WTC11 (cell line): ENCODE data around the gene DEDD2. TPM values are rescaled to one million over a fixed set of nuclear protein-coding genes. Genes with fewer than 3 reads are reported as not detected.

ENCODE experiments used
- ATAC-seq: fragments of 200-7000 bp; cut with Tn5 transposase; 2 replicates; pipeline ENCODE4 v1.10.0; 2021; ENCODE audit warnings: mild to moderate bottlenecking, moderate library complexity
- CTCF ChIA-PET: fragments of 300-600 bp; sonication (Branson Sonifier 250); formaldehyde crosslinking; loops from one replicate; lab custom pipeline; 2021; ENCODE audit warnings: antibody characterized with exemption; lab: Charles Lee
- POLR2A ChIA-PET: fragments of 350-600 bp; sonication (Branson Sonifier 250); formaldehyde crosslinking; loops from one replicate; lab custom pipeline; 2021; ENCODE audit warnings: antibody characterized with exemption; lab: Charles Lee
- DNase-seq: peaks from one replicate; pipeline ENCODE4 v3.0.0; 2021; ENCODE audit warnings: low spot score
- H3K27ac Mint-ChIP-seq: 2 replicates; pipeline ENCODE4 v1.8.0; 2021; ENCODE audit warnings: mixed read lengths
- H3K27me3 Mint-ChIP-seq: 2 replicates; pipeline ENCODE4 v1.8.0; 2021; ENCODE audit warnings: low read depth, mild to moderate bottlenecking, moderate library complexity, mixed read lengths
- H3K36me3 Mint-ChIP-seq: 2 replicates; pipeline ENCODE4 v1.8.0; 2021; ENCODE audit warnings: mixed read lengths
- H3K4me1 Mint-ChIP-seq: 2 replicates; pipeline ENCODE4 v1.8.0; 2022; ENCODE audit warnings: mixed read lengths
- H3K4me3 Mint-ChIP-seq: 2 replicates; pipeline ENCODE4 v1.8.0; 2021; ENCODE audit warnings: mild to moderate bottlenecking, moderate library complexity, mixed read lengths
- H3K9me3 Mint-ChIP-seq: 2 replicates; pipeline ENCODE4 v1.8.0; 2021; ENCODE audit warnings: mixed read lengths
- ETV6 ChIP-seq: sonication (generic); formaldehyde crosslinking; IDR thresholded peaks from 2 replicates; pipeline ENCODE4 v1.8.1; 2022; ENCODE audit warnings: mild to moderate bottlenecking, missing genetic modification reagents
- FOXJ3 ChIP-seq: sonication (generic); formaldehyde crosslinking; IDR thresholded peaks from 2 replicates; pipeline ENCODE4 v1.9.0; 2021; ENCODE audit warnings: missing genetic modification reagents, mild to moderate bottlenecking, borderline replicate concordance
- GTF2I ChIP-seq: fragments of 250-450 bp; sonication (Bioruptor Pico); conservative IDR thresholded peaks from 2 replicates; pipeline ENCODE4 v1.4.0; 2021; ENCODE audit warnings: mild to moderate bottlenecking
- IRF2 ChIP-seq: sonication (generic); formaldehyde crosslinking; IDR thresholded peaks from 2 replicates; pipeline ENCODE4 v1.8.0; 2022; ENCODE audit warnings: low read depth, missing genetic modification reagents, borderline replicate concordance
- RELA ChIP-seq: sonication (generic); formaldehyde crosslinking; IDR thresholded peaks from 2 replicates; pipeline ENCODE4 v1.8.1; 2022; ENCODE audit warnings: missing genetic modification reagents, mild to moderate bottlenecking, borderline replicate concordance
- TP53 ChIP-seq: sonication (generic); formaldehyde crosslinking; IDR thresholded peaks from 2 replicates; pipeline ENCODE4 v1.8.1; 2023; ENCODE audit warnings: mild to moderate bottlenecking, missing genetic modification reagents
- total RNA-seq: library from RNA; stranded (reverse); gene quantifications from 3 replicates; pipeline ENCODE4 v1.2.3, GENCODE V29; 2021
- TF ChIP-seq, protein P1 (sequence below): sonication (generic); formaldehyde crosslinking; IDR thresholded peaks from 2 replicates; pipeline ENCODE4 v1.8.0; 2023; ENCODE audit warnings: missing genetic modification reagents, mild to moderate bottlenecking, borderline replicate concordance
- TF ChIP-seq, protein P2 (sequence below): fragments of 250-450 bp; sonication (Bioruptor Pico); IDR thresholded peaks from 2 replicates; pipeline ENCODE4 v1.9.0; 2021; ENCODE audit warnings: mild to moderate bottlenecking, borderline replicate concordance
- TF ChIP-seq, protein P3 (sequence below): sonication (generic); formaldehyde crosslinking; IDR thresholded peaks from 2 replicates; pipeline ENCODE4 v1.8.0; 2023; ENCODE audit warnings: mild to moderate bottlenecking, missing genetic modification reagents
- TF ChIP-seq, protein P4 (sequence below): sonication (generic); formaldehyde crosslinking; IDR thresholded peaks from 2 replicates; pipeline ENCODE4 v1.8.0; 2022; ENCODE audit warnings: mild to moderate bottlenecking, missing genetic modification reagents
- TF ChIP-seq, protein P5 (sequence below): sonication (generic); formaldehyde crosslinking; IDR thresholded peaks from 2 replicates; pipeline ENCODE4 v1.8.0; 2022; ENCODE audit warnings: mild to moderate bottlenecking, missing genetic modification reagents
- TF ChIP-seq, protein P6 (sequence below): fragments of 250-450 bp; sonication (Bioruptor Pico); conservative IDR thresholded peaks from 2 replicates; pipeline ENCODE4 v1.9.0; 2021; ENCODE audit warnings: mild to moderate bottlenecking

DEDD2 gene
- total RNA-seq, 1 experiment from 2014 or later: 37.7 TPM

DNA sequence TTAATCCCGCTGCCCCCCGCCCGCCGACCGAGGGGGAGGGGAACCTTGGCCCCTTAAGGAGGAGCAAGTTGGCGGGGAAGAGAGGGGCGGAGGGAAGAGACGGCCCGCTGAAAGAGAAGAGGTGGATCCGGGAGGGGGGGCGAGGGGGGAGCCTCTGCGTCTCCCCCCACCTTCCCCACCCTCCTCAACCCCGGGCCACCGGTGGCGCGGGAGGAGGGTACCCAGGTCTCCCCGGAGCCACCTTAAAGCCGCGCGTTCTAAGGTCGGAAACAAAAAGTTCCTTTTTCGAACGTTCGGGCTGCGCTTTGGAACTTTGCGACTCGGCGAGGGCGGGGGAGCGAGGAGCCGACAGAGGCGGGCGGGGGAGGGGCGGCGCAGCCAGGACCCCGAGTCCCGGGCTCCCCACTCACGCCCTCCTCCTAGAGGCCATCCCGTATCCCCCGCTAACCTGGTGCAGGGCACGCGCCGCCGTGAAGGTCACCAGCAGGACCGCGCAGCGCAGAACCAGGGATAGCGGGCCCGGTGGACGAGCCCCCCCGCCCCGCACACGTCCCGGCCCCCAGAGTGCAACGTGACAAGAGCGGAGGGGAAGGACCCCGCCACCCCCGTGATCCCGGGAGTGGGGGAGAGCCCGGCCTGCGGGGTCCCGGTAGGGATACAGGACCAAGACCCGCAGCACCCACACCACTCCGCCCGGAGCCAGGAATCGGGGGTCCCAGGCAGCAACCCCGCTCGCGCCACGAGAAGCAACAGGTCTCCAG, 36.8 kb upstream of the DEDD2 start (continued):
- TF ChIP-seq, protein P1, sequence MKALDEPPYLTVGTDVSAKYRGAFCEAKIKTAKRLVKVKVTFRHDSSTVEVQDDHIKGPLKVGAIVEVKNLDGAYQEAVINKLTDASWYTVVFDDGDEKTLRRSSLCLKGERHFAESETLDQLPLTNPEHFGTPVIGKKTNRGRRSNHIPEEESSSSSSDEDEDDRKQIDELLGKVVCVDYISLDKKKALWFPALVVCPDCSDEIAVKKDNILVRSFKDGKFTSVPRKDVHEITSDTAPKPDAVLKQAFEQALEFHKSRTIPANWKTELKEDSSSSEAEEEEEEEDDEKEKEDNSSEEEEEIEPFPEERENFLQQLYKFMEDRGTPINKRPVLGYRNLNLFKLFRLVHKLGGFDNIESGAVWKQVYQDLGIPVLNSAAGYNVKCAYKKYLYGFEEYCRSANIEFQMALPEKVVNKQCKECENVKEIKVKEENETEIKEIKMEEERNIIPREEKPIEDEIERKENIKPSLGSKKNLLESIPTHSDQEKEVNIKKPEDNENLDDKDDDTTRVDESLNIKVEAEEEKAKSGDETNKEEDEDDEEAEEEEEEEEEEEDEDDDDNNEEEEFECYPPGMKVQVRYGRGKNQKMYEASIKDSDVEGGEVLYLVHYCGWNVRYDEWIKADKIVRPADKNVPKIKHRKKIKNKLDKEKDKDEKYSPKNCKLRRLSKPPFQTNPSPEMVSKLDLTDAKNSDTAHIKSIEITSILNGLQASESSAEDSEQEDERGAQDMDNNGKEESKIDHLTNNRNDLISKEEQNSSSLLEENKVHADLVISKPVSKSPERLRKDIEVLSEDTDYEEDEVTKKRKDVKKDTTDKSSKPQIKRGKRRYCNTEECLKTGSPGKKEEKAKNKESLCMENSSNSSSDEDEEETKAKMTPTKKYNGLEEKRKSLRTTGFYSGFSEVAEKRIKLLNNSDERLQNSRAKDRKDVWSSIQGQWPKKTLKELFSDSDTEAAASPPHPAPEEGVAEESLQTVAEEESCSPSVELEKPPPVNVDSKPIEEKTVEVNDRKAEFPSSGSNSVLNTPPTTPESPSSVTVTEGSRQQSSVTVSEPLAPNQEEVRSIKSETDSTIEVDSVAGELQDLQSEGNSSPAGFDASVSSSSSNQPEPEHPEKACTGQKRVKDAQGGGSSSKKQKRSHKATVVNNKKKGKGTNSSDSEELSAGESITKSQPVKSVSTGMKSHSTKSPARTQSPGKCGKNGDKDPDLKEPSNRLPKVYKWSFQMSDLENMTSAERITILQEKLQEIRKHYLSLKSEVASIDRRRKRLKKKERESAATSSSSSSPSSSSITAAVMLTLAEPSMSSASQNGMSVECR (CRISPR knock-in tag): 0 out of 2 replicates have a peak, but pooled peaks have one; percentile 35
- TF ChIP-seq, protein P2, sequence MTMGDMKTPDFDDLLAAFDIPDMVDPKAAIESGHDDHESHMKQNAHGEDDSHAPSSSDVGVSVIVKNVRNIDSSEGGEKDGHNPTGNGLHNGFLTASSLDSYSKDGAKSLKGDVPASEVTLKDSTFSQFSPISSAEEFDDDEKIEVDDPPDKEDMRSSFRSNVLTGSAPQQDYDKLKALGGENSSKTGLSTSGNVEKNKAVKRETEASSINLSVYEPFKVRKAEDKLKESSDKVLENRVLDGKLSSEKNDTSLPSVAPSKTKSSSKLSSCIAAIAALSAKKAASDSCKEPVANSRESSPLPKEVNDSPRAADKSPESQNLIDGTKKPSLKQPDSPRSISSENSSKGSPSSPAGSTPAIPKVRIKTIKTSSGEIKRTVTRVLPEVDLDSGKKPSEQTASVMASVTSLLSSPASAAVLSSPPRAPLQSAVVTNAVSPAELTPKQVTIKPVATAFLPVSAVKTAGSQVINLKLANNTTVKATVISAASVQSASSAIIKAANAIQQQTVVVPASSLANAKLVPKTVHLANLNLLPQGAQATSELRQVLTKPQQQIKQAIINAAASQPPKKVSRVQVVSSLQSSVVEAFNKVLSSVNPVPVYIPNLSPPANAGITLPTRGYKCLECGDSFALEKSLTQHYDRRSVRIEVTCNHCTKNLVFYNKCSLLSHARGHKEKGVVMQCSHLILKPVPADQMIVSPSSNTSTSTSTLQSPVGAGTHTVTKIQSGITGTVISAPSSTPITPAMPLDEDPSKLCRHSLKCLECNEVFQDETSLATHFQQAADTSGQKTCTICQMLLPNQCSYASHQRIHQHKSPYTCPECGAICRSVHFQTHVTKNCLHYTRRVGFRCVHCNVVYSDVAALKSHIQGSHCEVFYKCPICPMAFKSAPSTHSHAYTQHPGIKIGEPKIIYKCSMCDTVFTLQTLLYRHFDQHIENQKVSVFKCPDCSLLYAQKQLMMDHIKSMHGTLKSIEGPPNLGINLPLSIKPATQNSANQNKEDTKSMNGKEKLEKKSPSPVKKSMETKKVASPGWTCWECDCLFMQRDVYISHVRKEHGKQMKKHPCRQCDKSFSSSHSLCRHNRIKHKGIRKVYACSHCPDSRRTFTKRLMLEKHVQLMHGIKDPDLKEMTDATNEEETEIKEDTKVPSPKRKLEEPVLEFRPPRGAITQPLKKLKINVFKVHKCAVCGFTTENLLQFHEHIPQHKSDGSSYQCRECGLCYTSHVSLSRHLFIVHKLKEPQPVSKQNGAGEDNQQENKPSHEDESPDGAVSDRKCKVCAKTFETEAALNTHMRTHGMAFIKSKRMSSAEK: no peak
- TF ChIP-seq IRF2 (CRISPR knock-in tag) (no peak), RELA (peak; percentile 39; the same call in 1 of the 2 replicates)
- TF ChIP-seq, protein P3, sequence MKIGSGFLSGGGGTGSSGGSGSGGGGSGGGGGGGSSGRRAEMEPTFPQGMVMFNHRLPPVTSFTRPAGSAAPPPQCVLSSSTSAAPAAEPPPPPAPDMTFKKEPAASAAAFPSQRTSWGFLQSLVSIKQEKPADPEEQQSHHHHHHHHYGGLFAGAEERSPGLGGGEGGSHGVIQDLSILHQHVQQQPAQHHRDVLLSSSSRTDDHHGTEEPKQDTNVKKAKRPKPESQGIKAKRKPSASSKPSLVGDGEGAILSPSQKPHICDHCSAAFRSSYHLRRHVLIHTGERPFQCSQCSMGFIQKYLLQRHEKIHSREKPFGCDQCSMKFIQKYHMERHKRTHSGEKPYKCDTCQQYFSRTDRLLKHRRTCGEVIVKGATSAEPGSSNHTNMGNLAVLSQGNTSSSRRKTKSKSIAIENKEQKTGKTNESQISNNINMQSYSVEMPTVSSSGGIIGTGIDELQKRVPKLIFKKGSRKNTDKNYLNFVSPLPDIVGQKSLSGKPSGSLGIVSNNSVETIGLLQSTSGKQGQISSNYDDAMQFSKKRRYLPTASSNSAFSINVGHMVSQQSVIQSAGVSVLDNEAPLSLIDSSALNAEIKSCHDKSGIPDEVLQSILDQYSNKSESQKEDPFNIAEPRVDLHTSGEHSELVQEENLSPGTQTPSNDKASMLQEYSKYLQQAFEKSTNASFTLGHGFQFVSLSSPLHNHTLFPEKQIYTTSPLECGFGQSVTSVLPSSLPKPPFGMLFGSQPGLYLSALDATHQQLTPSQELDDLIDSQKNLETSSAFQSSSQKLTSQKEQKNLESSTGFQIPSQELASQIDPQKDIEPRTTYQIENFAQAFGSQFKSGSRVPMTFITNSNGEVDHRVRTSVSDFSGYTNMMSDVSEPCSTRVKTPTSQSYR (CRISPR knock-in tag): 0 out of 2 replicates have a peak, but pooled peaks have one; percentile 34
- TF ChIP-seq, all 79 proteins: peak for 9

DNA sequence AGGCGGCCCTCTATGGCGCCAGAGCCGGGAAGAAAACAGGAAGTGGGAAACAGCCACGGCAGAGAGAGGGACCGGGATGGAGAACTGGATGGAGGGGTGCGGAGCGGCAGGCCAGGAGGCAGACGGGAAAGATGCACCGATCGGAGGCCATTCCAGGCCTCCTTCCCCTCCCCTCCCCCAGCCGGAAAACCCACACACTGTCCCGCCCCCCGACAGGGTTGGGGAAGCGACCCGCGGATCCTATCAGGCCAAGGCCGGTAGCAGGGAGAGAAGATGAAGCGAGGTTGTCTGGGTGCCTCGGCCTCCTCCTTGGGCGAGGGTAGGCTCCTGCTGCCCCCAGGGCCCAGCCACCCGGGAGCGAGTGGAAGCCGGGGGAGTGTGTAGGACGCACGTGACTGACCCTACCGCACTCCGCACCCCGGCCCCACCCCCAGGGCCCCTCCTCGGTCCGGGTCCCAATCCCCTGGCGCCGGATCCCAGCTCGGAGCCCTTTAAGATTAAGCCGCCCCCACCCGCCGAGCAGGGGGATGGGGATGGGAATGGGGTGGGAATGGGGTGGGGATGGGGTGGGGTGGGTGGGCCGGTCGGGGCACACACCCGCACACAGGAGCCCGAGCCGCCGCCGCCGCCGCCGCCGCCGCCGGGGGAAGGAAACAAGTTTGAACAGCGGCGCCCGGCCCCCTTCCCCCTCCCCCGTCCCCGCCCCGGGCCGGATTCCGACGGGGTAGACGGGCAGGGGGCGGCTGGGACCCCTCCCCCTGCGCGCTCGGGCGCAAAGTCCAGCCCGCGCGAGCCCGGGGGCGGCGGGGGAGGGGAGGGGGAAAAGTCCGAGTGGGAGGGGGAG, 36.0 kb upstream of the DEDD2 start:
- CTCF ChIA-PET: interaction anchor here (1.0 to 1.4 kb wide), 3 partner anchors 9 to 26 kb away, joined by 3 to 4 read pairs (median 3); no protein-coding TSS in a partner anchor
- POLR2A ChIA-PET: no interaction called here
- DNase-seq (peak; percentile 77), ATAC-seq (peak; percentile 11)
- H3K9me3 Mint-ChIP-seq: no peaks in the 10 kb centered on the region
- peak overlapping the region; percentile 90 for H3K4me3 Mint-ChIP-seq
- peaks cover 20% of the 10 kb centered on the region for H3K27me3 Mint-ChIP-seq
- H3K4me1 Mint-ChIP-seq: peaks cover 32% of the 10 kb centered on the region
- H3K27ac Mint-ChIP-seq: peak overlapping the region; percentile 99
- no peaks in the 10 kb centered on the region for H3K36me3 Mint-ChIP-seq
- TF ChIP-seq FOXJ3: no peak
- TF ChIP-seq GTF2I (CRISPR knock-in tag): no peak
- TF ChIP-seq, protein P4, sequence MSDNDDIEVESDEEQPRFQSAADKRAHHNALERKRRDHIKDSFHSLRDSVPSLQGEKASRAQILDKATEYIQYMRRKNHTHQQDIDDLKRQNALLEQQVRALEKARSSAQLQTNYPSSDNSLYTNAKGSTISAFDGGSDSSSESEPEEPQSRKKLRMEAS (CRISPR knock-in tag): 0 out of 2 replicates have a peak, but pooled peaks have one; percentile 1
- 0 out of 2 replicates have a peak, but pooled peaks have one; percentile 26 for TF ChIP-seq ETV6 (CRISPR knock-in tag)
- TF ChIP-seq TP53 (CRISPR knock-in tag): 0 out of 2 replicates have a peak, but pooled peaks have one; percentile 18
- TF ChIP-seq, protein P5, sequence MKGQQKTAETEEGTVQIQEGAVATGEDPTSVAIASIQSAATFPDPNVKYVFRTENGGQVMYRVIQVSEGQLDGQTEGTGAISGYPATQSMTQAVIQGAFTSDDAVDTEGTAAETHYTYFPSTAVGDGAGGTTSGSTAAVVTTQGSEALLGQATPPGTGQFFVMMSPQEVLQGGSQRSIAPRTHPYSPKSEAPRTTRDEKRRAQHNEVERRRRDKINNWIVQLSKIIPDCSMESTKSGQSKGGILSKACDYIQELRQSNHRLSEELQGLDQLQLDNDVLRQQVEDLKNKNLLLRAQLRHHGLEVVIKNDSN: peak; percentile 58; the same call in 1 of the 2 replicates
- TF ChIP-seq, protein P6, sequence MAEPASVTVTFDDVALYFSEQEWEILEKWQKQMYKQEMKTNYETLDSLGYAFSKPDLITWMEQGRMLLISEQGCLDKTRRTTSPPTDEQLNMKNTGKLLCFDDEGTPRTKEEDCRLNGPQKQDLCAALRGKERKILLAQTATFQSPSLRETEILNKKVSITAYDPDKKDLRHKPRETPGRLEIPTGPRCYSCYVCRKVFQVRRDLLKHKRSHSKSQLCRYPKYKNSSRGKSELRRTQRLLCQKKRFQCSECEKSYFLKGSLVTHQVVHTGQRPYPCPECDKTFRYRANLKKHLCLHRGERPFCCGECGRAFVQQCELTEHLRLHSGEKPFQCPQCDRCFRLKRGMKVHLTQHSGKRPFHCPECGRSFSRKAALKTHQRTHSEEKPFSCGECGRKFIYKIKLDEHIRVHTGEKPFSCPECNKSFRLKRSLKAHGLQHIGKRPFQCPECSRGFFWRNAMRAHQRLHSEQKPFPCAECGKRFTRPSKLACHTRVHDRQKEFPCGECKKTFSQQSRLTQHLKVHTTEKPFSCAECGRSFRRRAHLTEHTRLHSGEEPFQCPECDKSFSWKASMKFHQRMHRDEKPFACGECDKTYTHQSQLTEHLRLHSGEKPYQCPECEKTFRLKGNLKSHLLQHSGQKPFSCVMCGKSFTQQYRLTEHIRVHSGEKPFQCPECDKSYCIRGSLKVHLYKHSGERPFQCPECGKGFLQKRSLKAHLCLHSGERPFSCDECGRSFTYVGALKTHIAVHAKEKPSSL: no peak
- TF ChIP-seq, protein P3 (CRISPR knock-in tag): 0 out of 2 replicates have a peak, but pooled peaks have one; percentile 40
